ENCODE data around the gene MAN2A2.
"Not testable (repeated sequence)": the region's sequence is repeated elsewhere in the genome, so short reads cannot be mapped to it uniquely, and the experiment has no call there.

The MAN2A2 gene

GRCh38 chr15:90922712-90923322 is 19.7 kb downstream of the MAN2A2 start:
- DNase-seq, result not testable (repeated sequence)

GRCh38 chr15:90924375-90924774 is 21.3 kb downstream of the MAN2A2 start:
- DNase-seq, result no peak

GRCh38 chr15:90926766-90927165 is 23.7 kb downstream of the MAN2A2 start:
- not testable (repeated sequence) for DNase-seq

- not testable (repeated sequence) for DNase-seq
Measured at GRCh38 chr15:90928106-90928505, 25.0 kb downstream of the MAN2A2 start.

- no peak for DNase-seq
Measured at GRCh38 chr15:90929246-90930019, 26.3 kb downstream of the MAN2A2 start.

GRCh38 chr15:90930861-90931574 is 27.9 kb downstream of the MAN2A2 start:
- no peak for DNase-seq

GRCh38 chr15:90931575-90931827 is 28.4 kb downstream of the MAN2A2 start:
- DNase-seq, result no peak

GRCh38 chr15:90931828-90932659 is 28.9 kb downstream of the MAN2A2 start, which contains the start of gene HDDC3:
Gene HDDC3 (minus strand): TSS chr15:90932549. CDS start chr15:90932540, 9 bp downstream.
- peak; percentile 38 for DNase-seq

GRCh38 chr15:90932660-90932991 is 29.5 kb downstream of the MAN2A2 start:
- DNase-seq, result no peak

GRCh38 chr15:90933301-90933700 is 30.2 kb downstream of the MAN2A2 start:
- DNase-seq, result no peak

GRCh38 chr15:90934256-90934948 is 31.3 kb downstream of the MAN2A2 start:
- DNase-seq, result peak; percentile 52

GRCh38 chr15:90934949-90935751 is 32.0 kb downstream of the MAN2A2 start, which contains the start of gene UNC45A:
Gene UNC45A (plus strand): TSS chr15:90935285. CDS start chr15:90935325, 40 bp downstream.
- DNase-seq, result peak; percentile 41

GRCh38 chr15:90936823-90937222 is 33.7 kb downstream of the MAN2A2 start:
- DNase-seq, result no peak

GRCh38 chr15:90938261-90938660 is 35.2 kb downstream of the MAN2A2 start:
- no peak for DNase-seq

GRCh38 chr15:90939756-90940155 is 36.7 kb downstream of the MAN2A2 start:
- no peak for DNase-seq

- no peak for DNase-seq
Measured at GRCh38 chr15:90941038-90941437, 37.9 kb downstream of the MAN2A2 start.

- no peak for DNase-seq
Measured at GRCh38 chr15:90942354-90943120, 39.4 kb downstream of the MAN2A2 start.

- DNase-seq, result no peak
Measured at GRCh38 chr15:90945091-90945490, 42.0 kb downstream of the MAN2A2 start.

GRCh38 chr15:90946538-90946937 is 43.4 kb downstream of the MAN2A2 start:
- no peak for DNase-seq

- no peak for DNase-seq
Measured at GRCh38 chr15:90946941-90947576, 44.0 kb downstream of the MAN2A2 start.
